ENCODE results near the gene YEATS4.

Gene YEATS4

GRCh38 chr12:69396963-69397362 lies 37.4 kb downstream of the YEATS4 start:
- DNase-seq, result no peak

DNA sequence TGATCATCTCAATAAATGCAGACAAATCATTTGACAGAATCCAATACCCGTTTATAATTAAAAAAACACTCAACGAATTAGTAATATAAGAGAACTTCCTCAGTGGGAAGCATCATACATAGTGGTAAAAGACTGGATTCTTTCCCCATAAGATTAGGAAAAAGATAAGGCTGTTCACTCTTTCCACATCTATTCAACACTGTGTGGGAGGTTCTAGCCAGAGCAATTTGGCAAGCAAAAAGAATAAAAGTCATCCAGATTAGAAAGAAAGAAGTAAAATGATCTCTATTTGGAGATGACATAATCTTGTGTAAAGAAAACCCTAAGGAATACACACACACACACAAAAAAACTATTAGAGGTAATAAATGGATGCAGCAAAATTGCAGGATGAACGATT lies 38.4 kb downstream of the YEATS4 start:
- no peak for DNase-seq

DNA sequence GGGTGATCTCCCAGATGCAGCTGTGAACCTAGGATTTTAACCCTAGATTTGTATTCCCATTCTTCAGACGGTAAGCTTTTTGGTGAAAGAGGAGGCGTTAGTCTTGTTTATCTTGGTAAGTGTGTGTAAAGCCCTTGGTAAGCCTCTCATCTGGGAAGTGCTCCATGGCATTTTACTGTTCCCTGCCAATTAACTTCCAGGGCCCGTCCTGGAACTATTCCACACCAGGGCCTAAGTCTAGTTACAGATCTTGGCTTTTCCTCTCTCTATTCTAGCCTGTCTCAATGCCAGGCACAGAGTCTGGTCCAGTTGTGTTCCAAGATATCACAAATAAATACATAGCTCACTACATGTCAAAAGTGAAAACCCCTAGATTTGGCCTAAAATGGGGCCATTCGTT lies 42.4 kb downstream of the YEATS4 start:
- DNase-seq, result no peak

DNA sequence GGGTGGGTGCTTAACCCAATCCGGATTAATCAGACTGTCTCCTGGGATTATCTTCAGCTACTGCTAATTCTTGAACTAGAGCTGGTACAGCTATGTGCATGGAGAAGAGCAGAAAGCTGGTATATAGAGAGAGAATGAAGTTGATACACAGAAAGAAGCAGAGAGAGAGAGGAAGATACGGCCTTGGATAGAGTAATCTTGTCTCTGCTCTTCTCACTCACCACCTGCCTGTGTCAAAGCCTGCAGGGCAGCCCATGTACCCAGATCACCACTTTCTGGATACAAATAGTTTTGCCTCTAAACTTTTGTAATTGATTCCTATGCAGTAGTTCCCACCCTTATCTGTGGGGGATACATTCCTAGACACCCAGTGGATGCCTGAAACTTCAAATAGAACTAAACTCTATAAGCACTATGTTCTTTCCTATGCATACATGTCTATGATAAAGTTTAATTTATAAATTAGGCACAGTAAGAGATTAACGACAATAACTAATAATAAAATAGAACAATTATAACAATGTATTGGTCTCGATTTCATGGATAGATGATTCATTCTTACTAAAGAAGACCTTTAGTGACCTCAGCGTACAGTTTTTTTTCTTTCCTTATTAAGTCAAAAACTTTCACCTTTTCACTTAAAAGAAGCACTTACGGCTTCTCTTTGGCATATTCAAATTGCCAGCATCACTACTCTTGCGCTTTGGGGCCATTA lies 45.5 kb downstream of the YEATS4 start:
- DNase-seq, result no peak

- DNase-seq, result no peak
Measured at GRCh38 chr12:69405566-69405865, 46.0 kb downstream of the YEATS4 start.

DNA sequence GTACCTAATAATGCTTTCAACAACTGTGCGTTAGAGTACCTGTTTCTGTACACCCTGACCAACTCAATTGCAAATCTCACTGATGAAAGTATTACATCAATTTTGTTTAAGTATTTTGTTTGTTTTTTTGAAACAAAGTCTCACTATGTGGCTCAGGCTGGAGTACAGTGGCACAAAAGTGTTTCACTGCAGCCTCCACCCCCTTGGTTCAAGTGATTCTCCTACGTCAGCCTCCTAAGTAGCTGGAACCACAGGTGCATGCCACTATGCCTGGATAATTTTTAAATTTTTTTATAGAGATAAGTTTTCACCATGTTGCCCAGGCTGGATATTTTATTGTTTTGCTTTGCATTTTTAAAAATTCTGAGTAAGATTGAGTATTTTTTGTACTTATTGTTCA lies 46.7 kb downstream of the YEATS4 start:
- DNase-seq, result no peak

DNA sequence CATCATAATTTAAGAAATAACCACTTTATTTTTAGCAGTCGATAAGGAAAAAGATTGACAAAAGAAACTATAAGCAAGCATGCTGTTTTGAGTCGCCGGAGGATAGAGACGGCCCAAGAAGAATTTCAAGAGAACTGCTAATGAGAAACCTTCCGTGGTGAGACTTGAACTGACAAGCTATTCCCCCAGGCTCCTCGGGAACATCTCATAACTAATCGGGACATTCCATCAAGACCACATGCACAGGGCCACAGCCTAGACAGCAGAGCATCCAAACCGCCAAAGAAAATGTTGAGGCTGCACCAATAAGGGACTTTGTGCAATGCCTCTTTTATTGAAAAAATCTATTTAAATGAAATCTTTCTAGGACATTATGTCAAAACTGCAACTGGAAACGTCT lies 51.0 kb downstream of the YEATS4 start:
- no peak for DNase-seq

DNA sequence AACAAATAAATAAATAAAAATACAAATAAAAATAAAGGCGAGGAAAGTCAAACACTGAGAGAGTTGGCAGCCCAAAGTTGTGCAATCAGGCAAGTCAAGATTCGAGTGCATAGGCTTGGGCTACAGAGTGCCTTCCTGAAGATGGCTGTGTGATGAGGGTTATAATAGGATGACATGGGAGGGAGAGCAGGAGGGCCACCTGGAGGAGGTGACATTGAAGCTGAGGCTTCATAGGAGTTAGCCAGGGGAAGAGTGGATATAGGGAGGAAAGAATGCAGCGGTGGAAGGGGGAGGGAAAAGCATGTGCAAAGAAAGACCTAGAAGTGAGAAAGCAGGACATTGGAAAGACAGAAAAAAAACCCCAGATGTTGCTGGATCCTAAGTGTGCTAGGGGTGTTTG lies 53.1 kb downstream of the YEATS4 start:
- no peak for DNase-seq

DNA sequence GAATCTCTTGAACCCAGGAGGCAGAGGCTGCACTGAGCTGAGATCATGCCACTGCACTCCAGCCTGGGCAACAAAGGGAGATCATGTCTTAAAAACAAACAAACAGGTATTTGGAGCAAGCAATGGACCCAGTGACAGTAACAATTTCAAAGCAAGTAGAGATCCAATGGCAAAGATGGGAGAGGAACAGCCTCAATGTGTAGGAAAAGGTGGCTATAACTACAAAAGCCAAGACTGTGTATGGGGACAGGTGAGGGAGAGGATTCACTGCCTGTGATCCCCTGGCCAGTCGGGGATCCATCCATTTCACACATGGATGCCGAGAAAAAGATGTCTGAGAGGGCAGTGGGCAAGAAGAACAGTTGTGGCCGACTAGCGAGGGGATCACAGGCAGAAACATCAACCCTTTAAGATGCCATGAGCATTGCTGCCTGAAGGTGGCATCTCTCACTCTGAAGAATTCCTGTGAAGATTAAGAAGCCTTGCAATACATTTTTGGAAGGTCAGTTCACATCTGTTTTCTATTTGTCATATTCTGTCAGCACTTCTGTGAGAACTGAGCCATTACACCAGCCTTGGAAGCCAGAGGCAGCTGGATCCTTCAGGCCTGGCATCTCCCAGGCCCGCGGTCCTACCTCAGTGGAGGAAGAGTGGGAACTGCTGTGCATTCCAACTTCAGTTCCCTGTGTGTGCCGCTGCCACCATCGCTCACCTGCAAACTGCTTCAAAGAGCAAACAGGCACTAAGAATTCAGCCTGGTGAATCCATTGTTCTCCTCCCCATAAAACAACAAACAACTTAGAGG lies 56.1 kb downstream of the YEATS4 start:
- DNase-seq, result no peak

GRCh38 chr12:69417231-69417630 lies 57.7 kb downstream of the YEATS4 start:
- DNase-seq, result no peak

DNA sequence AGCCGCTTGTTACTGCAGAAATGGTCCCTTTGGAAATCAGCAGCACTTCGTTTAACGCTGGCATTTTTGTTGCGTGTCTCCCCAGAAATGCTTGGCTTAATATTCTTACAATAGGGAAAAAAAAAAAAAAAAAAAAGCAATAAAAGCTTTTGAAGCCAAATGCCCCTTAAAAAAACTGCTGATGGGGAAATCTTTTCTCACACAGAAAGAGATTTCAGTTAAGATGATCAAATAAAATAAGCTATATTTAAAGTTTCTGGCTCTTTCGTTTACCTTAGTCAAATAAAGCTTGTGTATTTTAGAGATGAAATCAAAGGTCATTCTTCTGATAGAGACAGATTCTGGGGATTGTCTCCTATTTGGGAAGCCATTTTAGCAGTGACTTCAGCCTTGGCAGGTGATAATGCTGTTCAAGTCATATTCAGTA lies 58.2 kb downstream of the YEATS4 start:
- no peak for DNase-seq

GRCh38 chr12:69419701-69420100 lies 60.2 kb downstream of the YEATS4 start:
- DNase-seq, result no peak

DNA sequence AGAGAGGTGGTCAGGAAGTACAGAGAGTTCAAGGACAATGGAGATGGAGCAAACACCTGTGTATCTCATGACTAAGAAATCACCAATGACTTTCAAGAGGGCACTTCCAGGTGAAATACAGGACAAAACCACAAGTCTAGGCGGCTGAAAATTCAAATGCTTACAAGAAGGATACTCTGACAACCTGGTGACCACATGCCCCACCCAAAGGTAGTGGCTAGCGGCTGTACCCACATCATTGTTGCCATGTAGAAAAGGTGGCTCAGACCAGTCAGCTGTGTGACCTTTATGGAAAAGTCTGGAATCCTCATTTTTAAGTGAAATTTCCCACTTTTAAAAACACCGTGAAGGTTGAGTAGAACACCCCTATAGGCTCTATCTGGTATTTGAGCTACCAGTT lies 62.0 kb downstream of the YEATS4 start:
- DNase-seq, result no peak

- DNase-seq, result no peak
Measured at GRCh38 chr12:69423037-69423905, 63.7 kb downstream of the YEATS4 start.

DNA sequence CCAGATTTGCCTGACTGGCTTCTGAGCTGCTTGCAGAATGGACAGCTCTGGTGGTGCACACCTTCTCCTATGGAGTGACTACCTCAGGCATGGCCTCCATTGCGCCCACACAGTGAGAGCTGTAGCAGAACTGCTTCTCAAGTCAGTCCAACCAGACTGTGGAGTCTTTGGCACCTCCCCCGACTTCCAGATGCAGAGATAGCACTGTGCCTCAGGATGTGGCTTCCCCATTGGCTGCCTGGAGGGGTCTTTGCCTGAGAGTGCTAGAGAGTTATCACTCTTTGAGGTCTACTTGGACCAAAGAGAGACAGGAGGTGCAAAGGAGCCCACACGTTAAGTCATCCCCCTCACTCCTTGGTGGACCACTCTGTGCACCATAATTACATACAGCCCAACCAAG lies 65.9 kb downstream of the YEATS4 start:
- no peak for DNase-seq

DNA sequence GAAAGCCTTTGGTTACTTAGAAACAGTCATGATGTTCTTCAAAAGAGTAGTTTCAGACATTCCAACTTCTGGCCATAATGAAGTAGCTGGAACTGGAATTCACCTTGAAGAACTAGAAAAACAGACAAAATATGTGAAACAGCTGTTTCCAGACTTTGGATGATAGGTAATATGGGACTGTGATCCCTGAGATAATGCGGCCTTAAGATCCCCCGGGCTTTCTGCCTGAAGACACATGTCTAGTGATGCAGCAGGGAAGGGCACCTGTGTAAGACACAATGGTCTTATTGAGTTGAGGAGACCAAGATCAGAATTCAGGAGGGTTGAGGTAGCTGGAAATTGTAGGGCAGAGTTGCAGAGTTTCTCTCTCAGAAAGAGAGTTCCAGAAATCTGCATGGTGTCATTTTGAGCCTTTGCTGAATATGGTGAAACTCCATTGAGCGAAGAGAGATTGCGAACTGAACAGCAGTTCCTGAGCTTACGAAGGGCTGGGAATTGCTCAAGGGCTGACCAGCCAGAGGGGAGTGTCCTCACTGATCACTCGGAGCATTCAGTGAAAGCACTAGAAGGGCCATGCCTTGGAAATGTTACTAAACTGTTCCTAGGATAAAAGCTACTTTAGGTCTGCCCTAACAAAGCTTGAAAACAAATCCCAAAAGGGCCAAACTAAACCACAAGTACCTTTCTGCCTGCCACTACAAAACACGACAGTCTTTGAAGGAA lies 69.0 kb downstream of the YEATS4 start:
- no peak for DNase-seq

DNA sequence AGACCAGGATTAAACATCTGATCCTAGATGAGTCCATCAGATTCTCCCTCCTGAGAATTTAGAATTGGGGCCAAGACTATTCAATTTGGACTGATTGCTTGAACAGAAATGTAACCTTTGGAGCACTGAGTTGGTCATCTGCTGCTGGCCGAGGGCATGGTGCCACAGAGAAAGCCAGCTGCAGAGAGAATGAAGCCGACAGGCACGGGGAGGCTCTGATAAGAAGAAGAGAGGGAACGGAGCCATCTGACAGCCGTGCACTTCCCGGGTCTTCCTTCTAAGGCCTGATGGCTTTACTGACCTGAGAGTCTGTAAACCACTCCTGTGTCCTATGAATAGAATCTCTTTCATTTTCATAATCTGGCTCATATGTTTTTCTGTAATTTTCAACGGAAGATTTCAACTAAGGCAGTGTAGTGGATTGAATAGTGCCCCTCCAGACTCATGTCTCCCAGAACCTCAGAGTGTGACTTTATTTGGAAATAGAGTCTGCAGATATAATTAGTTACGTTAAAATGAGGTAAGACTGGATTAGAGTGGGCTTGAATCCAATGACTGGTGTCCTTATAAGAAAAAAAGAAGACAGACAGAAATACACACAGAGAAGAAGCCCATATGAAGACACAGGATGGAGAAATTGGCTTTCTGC lies 71.5 kb downstream of the YEATS4 start:
- DNase-seq, result no peak

GRCh38 chr12:69431591-69432222 lies 72.2 kb downstream of the YEATS4 start:
- no peak for DNase-seq

DNA sequence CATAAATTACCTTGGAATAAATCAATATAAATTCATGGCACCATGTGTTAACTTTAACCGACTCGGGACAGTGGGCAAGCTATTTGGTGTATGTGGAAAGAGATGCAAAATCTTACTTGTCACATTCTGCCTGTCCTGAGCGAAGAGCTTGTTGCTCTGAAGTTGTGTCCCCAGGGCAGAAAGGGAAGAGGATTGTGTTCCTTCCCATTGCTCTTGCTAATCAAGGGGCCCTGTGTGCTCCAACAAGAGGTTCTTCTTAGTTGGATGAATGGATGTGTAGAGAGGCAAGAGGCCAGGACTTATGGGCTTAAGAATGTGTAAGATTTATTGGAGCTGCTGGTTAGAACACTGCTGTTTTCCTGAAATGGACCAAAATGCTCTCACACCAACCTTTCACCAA lies 74.1 kb downstream of the YEATS4 start:
- no peak for DNase-seq

DNA sequence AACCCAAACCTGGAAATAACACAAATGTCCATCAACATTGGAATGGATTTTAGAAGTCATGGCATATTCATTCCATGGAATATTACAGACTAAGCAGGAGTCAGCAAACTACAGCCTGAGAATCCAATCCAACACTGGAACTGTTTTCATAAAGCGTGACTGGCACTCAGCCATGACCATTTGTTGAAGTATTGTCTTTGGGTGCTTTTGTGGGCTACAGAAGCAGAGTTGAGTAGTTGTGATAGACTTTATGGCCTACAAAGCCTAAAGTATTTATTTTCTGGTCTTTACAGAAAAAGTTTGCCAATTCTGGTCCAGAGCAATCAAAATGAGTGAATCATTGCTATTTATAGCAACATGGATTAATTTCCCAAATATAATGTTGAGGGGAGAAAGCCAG lies 76.1 kb downstream of the YEATS4 start:
- no peak for DNase-seq

DNA sequence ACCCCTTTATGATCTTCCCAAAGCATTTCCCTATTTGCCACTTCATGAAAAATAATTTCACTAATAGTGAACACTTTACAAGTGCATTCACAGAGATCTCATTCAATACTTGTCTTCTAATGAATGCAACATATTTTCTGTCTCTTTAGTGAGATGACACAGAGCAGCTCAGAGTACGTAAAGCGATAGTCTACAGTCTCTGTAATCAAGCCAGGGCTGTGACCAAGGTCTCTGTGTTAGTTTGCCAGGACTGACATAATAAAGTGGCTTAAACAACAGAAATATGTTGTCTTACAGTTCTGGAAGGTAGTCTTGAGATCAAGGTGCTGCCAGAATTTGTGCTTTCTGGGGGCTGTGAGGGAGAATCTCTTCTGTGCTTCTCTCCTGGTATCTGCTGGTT lies 77.5 kb downstream of the YEATS4 start:
- DNase-seq, result no peak

- DNase-seq, result no peak
Measured at GRCh38 chr12:69438539-69438938, 79.0 kb downstream of the YEATS4 start.
